Activated naive CD4-positive, alpha-beta T cell treated with anti-CD3 and anti-CD28 coated beads, Interleukin-2, amount 50 U/mL, for 72 hours (primary cell): Measurements from ENCODE around the gene SEC24C. TPM values are rescaled to one million over a fixed set of nuclear protein-coding genes. Genes with fewer than 3 reads are reported as not detected.

Experiments used
- ATAC-seq, 2 donors: fragments of 150-1000 bp; cut with Tn5 transposase; 2 replicates each; pipeline ENCODE4 v1.10.0; 2021; ENCODE audit warnings: mild to moderate bottlenecking in 2 of 2, moderate library complexity in 2 of 2
- DNase-seq, 2 donors: peaks; one replicate each; pipeline ENCODE4 v3.0.0; 2021 to 2022; ENCODE audit warnings: low spot score in 2 of 2
- H3K27ac Mint-ChIP-seq, 2 donors: one replicate each; pipeline ENCODE4 v1.8.0; 2022; ENCODE audit warnings: mild to moderate bottlenecking in 2 of 2, mixed read lengths in 2 of 2
- H3K36me3 Mint-ChIP-seq, 2 donors: one replicate each; pipeline ENCODE4 v1.8.0; 2022; ENCODE audit warnings: mixed read lengths in 2 of 2
- H3K9me3 Mint-ChIP-seq, 2 donors: one replicate each; pipeline ENCODE4 v1.8.0; 2022; ENCODE audit warnings: mixed read lengths in 2 of 2
- total RNA-seq, 2 donors: library from RNA; stranded (reverse); gene quantifications; one replicate each; pipeline ENCODE4 v1.2.3, GENCODE V29; 2022

The SEC24C gene
- total RNA-seq, 2 donors from 2014 or later: 101 TPM

- H3K27ac Mint-ChIP-seq: peak overlapping the region; percentile 98
- H3K36me3 Mint-ChIP-seq: peaks cover 40 to 53% of the 10 kb centered on the region in 2 donors
- H3K9me3 Mint-ChIP-seq: no peaks in the 10 kb centered on the region
- ATAC-seq (peak in 1 of 2 donors; percentile 13), DNase-seq (no peak)
These were observed 66.2 kb downstream of the SEC24C start for GRCh38 chr10:73810358-73810734.

DNA sequence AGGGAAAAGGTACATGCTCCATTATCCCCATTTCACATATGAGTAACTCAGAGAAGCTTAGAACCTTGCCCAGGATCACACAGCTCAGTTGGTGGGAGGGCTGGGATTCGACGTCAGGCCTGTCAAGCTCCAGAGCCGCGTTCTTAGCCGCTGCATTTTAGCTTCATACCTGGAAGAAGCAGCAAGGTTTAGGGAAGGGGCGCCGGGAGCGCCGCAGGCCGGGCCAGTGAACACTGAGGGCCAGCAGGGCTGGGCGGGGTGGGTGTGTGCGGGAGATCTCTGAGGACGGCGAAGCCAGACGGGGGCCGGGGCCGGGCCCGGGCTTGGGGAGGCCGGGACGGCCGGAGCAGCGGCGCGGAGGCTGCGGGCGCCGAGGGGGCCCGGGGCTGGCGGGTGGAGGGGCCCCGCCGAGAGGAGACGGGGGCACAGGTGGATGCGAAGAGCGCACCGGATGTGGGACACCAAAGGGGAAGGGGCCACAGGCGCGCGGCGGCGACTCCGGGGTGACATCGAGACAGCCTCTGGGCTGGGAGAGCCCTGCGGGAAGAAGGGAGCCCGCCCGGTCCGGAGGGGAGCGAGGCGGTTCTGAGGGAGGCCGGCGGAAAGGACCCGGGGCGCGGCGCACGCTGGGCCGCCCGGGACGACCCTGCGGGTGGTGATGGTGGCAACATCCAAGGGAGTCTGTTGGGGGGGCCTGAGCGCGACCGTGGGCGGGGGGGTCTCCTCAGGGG is 66.7 kb downstream of the SEC24C start:
- peak; percentile 64 to 79 for DNase-seq
- peak; percentile 23 to 36 for ATAC-seq
- no peaks in the 10 kb centered on the region for H3K9me3 Mint-ChIP-seq
- peak overlapping the region; percentile 98 for H3K27ac Mint-ChIP-seq
- peaks cover 36 to 47% of the 10 kb centered on the region in 2 donors for H3K36me3 Mint-ChIP-seq

DNA sequence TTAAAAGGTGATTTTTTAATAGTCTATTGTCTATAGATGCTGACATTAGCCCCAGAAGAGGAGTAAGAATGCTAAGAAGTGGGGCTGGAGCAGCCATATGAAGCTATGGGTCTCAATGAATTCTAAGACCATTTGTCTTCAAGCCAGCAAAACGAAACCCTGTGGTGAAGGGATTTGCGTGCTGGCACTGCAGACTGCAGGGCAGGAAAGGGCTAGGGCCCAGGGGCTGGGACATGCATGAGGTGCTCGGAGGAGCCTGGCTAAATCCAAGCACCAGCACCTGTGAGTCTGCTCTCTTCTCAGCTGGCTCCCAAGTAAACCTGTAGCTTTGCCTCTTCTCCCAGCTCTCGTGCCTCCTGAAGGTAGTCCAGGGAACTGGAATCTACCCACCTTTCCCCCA is 68.5 kb downstream of the SEC24C start:
- H3K9me3 Mint-ChIP-seq: no peaks in the 10 kb centered on the region
- H3K27ac Mint-ChIP-seq: peak overlapping the region; percentile 55 to 98
- ATAC-seq: no peak
- peaks cover 19 to 33% of the 10 kb centered on the region in 2 donors for H3K36me3 Mint-ChIP-seq
- DNase-seq: no peak

DNA sequence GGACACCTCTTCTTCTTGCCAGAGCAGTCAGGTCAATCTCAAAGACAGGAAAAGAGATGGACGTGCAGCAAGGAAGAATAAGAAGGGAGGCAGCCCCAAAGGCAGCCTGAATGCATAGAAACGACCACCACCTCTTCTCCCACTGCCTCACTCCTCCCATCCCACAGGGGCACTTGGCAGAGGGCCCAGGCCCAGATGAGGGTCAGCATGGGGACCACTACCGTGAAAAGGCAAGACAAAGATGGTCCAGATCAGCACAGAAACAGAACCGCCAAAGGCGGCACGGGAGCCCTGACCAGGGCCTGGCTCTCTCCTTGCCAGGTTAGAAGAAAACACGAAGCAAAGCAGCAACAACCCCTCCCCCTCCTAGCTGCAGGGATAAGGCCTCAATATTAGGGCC is 69.2 kb downstream of the SEC24C start:
- Mint-ChIP-seq H3K27ac (peak overlapping the region in 1 of 2 donors; percentile 98), H3K9me3 (no peaks in the 10 kb centered on the region), H3K36me3 (peaks cover 19 to 33% of the 10 kb centered on the region in 2 donors)
- no peak for DNase-seq
- ATAC-seq: no peak

GRCh38 chr10:73814276-73814895 is 70.2 kb downstream of the SEC24C start:
- Mint-ChIP-seq H3K9me3 (no peaks in the 10 kb centered on the region), H3K36me3 (peaks cover 9 to 23% of the 10 kb centered on the region in 2 donors), H3K27ac (no peak overlapping the region)
- no peak for DNase-seq
- ATAC-seq: no peak

DNA sequence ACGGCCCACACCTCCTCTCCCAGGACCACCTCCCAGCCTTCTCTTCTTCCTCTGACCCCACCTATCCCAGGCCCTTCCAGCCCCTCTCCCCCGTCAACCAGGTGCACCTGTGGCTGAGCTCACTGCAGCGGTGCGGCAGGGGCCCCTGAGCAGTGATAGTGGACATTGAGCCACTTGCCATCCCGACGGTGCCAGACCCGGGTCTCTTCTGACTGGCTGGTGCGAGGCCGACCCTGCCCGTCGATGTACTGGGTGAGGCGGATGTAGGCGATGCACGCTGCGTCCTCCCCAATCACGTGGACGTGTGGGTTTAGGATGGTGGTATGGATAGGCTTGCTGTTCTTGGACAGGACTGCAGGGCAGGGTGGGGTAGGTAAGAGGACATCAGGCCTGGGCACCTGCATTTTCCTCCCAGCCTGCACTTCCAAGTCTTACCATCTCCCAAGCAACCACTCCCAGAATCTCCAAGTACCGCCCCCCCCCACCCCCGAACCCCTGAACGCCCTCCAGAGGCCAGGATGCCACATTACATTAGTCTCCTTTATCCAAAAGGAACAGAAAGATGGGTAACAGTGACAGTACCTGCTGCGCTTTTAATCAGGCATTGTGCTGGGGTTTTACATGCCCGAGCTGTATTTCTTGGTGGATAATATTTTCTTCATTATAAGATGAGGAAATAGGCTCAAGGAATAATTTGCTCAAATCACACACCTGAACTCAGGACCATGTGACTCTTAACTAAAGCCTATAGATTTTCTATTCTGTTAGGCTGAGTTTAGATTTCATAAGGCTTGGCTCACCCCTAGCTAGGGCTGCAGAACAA is 70.9 kb downstream of the SEC24C start:
- H3K36me3 Mint-ChIP-seq: peaks cover 6 to 16% of the 10 kb centered on the region in 2 donors
- no peaks in the 10 kb centered on the region for H3K9me3 Mint-ChIP-seq
- ATAC-seq: no peak
- no peak overlapping the region for H3K27ac Mint-ChIP-seq
- DNase-seq: no peak

DNA sequence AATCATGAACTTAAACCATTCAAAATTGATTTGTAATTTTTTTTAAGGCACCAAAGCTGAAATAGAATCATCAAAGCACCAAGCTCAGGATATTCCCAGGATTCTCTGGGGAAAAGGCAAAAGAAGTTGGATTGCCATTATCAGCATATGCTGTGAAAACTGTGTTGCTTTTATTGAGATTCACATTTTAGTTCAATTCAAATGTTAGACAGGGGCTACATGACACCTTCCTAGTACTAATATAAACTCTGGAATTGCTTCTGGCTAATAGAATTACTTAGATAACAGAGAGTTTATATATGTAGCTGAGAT is 71.5 kb downstream of the SEC24C start:
- no peak for ATAC-seq
- Mint-ChIP-seq H3K27ac (no peak overlapping the region), H3K9me3 (no peaks in the 10 kb centered on the region)

GRCh38 chr10:73816917-73817729 is 73.0 kb downstream of the SEC24C start:
- Mint-ChIP-seq H3K27ac (peak overlapping the region; percentile 55 to 88), H3K9me3 (no peaks in the 10 kb centered on the region), H3K36me3 (peaks cover 0 to 9% of the 10 kb centered on the region in 2 donors)
- ATAC-seq (no peak), DNase-seq (no peak)

More for the DNA sequence above, 71.5 kb downstream of the SEC24C start:
- DNase-seq: no peak
- peaks cover under 1 to 10% of the 10 kb centered on the region in 2 donors for H3K36me3 Mint-ChIP-seq

GRCh38 chr10:73817826-73818225 is 73.7 kb downstream of the SEC24C start:
- peaks cover 0 to 5% of the 10 kb centered on the region in 2 donors for H3K36me3 Mint-ChIP-seq
- ATAC-seq (no peak), DNase-seq (no peak)
- H3K9me3 Mint-ChIP-seq: no peaks in the 10 kb centered on the region
- peak overlapping the region; percentile 33 to 67 for H3K27ac Mint-ChIP-seq

GRCh38 chr10:73818402-73818801 is 74.2 kb downstream of the SEC24C start:
- ATAC-seq (no peak), DNase-seq (no peak)
- no peaks in the 10 kb centered on the region for H3K36me3 Mint-ChIP-seq
- no peaks in the 10 kb centered on the region for H3K9me3 Mint-ChIP-seq
- H3K27ac Mint-ChIP-seq: peak overlapping the region; percentile 33 to 67

DNA sequence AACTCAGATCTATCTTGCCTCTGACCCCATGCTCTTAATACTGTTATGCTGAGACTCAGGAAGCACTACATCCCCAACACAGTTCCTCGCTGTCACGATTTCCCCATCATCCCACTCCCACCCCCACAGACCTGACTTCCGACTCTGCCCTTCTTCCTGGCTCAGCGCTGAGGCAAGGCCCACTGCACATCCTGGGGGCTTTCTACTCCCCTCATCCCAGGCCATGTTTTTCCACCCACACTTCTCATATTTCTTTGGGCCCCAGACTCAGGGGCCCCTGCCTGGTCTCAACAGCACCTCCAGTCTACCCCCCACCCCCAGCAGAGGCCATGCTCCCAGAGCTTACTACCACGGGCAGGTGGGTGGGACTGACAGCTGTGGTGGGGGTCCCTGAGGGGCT is 74.9 kb downstream of the SEC24C start:
- Mint-ChIP-seq H3K36me3 (no peaks in the 10 kb centered on the region), H3K9me3 (no peaks in the 10 kb centered on the region), H3K27ac (peak overlapping the region in 1 of 2 donors; percentile 57)
- DNase-seq: no peak
- ATAC-seq: no peak

DNA sequence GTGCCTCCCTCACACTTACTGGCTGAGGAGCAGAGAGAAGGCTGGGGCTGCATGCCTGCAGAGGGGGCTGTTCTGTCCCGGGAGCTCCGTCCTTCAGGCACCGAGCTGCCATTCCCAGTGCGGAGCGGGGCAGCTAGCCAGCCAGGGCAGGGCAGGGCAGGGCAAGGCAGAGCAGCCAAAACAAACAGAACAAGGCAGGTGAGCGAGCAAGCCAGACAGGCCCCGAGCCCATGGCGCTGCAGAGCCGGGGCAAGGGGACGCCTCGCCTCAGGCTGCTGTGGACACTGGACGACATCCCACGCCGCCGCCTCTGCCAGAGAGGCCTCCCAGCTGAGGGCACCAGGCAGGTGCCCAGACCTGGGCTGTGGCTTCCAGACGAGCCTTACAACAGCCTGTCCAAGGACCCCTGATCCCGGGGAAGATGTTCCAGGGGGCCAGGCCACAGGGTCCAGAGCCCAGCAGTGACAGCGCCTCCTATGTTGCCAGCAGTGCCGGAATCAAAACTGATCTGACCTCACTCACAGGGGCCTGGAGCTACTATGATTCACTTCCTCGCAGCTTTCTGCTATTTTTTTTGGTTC is 75.4 kb downstream of the SEC24C start:
- Mint-ChIP-seq H3K9me3 (no peaks in the 10 kb centered on the region), H3K27ac (peak overlapping the region in 1 of 2 donors; percentile 90), H3K36me3 (no peaks in the 10 kb centered on the region)
- ATAC-seq: peak in 1 of 2 donors; percentile 9
- peak in 1 of 2 donors; percentile 57 for DNase-seq

Other genes starting within 250 kb of the SEC24C start
- 10 to 100 TPM; 25.7 to 40.5 TPM for gene PPP3CB, start 248.3 kb upstream of the SEC24C start, total RNA-seq
- gene USP54, start 153.0 kb upstream of the SEC24C start, total RNA-seq: 1 to 10 TPM; 4.6 to 6.2 TPM
- not detected for gene MYOZ1, start 102.9 kb upstream of the SEC24C start, total RNA-seq
- gene SYNPO2L, start 88.3 kb upstream of the SEC24C start, total RNA-seq: not detected
- gene AGAP5, start 46.3 kb upstream of the SEC24C start, total RNA-seq: 10 to 100 TPM in 1 of 2 donors, 1 to 10 TPM in 1; 5.5 to 10.3 TPM
- 10 to 100 TPM; 26.7 to 28.7 TPM for gene CHCHD1, start 37.7 kb downstream of the SEC24C start, total RNA-seq
- 100 to 1,000 TPM in 1 of 2 donors, 10 to 100 TPM in 1; 56.7 to 118 TPM for gene ZSWIM8, start 41.2 kb downstream of the SEC24C start, total RNA-seq
- 10 to 100 TPM; 66.1 to 76.9 TPM for gene NDST2, start 67.2 kb downstream of the SEC24C start, total RNA-seq
- 10 to 100 TPM; 26.2 to 39.7 TPM for gene CAMK2G, start 130.2 kb downstream of the SEC24C start, total RNA-seq
- under 1 TPM; 0.14 to 0.39 TPM for gene PLAU, start 166.8 kb downstream of the SEC24C start, total RNA-seq